Cardiac fibroblast (primary cell): Measurements from ENCODE around the gene TPM3.

Source experiments
- DNase-seq, 2 donors: peaks; one replicate each; pipeline versions ENCODE4 v3.0.0 to v3.0.0-alpha.2; 2010; ENCODE audit warnings: low read depth in 2 of 2
- H3K4me3 ChIP-seq, 2 donors: replicated peaks in 1 of 2; 1 replicate in 1 of 2; 2 replicates in 1 of 2; pipeline ENCODE4 v1.5.1; 2011; ENCODE audit warnings: low read depth in 2 of 2, low read length in 2 of 2, mild to moderate bottlenecking in 2 of 2, moderate library complexity in 1 of 2
- CTCF ChIP-seq: IDR thresholded peaks from one replicate; pipeline ENCODE4 v1.5.1; 2011; ENCODE audit warnings: low read depth, mild to moderate bottlenecking, low read length, inconsistent platforms

Gene TPM3

DNA sequence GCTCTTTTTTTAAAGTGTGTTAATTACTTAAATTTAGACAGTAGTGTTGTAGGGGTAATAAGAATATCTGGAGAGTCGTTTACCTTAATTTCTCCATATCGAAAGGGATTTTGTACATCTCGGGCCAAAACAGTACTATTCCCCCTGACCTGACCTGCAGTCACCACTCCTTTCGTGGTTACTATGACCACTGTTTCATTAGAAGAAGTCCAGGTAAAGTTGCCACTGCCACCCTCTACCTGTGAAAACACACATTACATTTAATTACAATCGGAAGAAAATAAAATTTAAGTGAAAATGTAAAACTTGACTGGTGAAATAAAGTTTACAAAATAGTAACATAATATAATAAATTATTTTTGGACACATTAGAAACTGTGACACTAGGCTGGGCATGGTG lies 74.3 kb downstream of the TPM3 start:
- TF ChIP-seq CTCF = no peak
- no peak for DNase-seq
- no peak overlapping the region for H3K4me3 ChIP-seq

GRCh38 chr1:154115180-154115579 lies 76.7 kb downstream of the TPM3 start:
- DNase-seq = peak; percentile 4
- no peak overlapping the region for H3K4me3 ChIP-seq
- TF ChIP-seq CTCF = no peak
